ENCODE data around the gene FGF12. TPM values are rescaled to one million over a fixed set of nuclear protein-coding genes. Genes with fewer than 3 reads are reported as not detected.

The FGF12 gene
- total RNA-seq, 4 donors from 2014 or later: 0.94 to 15.9 (median 15.1) TPM

GRCh38 chr3:192229866-192230265 lies 497.5 kb downstream of the FGF12 start:
- H3K4me3 ChIP-seq: no peak overlapping the region
- TF ChIP-seq POLR2AphosphoS5 (IDR thresholded peaks at IDR 0.05) (no peak), EP300 (IDR thresholded peaks at IDR 0.05) (no peak), POLR2A (IDR thresholded peaks at IDR 0.05) (no peak)
- TF ChIP-seq, protein P1, sequence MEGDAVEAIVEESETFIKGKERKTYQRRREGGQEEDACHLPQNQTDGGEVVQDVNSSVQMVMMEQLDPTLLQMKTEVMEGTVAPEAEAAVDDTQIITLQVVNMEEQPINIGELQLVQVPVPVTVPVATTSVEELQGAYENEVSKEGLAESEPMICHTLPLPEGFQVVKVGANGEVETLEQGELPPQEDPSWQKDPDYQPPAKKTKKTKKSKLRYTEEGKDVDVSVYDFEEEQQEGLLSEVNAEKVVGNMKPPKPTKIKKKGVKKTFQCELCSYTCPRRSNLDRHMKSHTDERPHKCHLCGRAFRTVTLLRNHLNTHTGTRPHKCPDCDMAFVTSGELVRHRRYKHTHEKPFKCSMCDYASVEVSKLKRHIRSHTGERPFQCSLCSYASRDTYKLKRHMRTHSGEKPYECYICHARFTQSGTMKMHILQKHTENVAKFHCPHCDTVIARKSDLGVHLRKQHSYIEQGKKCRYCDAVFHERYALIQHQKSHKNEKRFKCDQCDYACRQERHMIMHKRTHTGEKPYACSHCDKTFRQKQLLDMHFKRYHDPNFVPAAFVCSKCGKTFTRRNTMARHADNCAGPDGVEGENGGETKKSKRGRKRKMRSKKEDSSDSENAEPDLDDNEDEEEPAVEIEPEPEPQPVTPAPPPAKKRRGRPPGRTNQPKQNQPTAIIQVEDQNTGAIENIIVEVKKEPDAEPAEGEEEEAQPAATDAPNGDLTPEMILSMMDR (IDR thresholded peaks at IDR 0.05): no peak
- no peaks in the 10 kb centered on the region for H3K27me3 ChIP-seq
- H3K9me3 ChIP-seq: no peaks in the 10 kb centered on the region
- H3K4me1 ChIP-seq: no peaks in the 10 kb centered on the region
- no peaks in the 10 kb centered on the region for H3K36me3 ChIP-seq
- 91 to 100% methylated on average over 2 of the region's 2 CpGs for WGBS, 2 donors (ENCODE audit: low coverage in 1 of 2)
- ATAC-seq: no peak
- no peak overlapping the region for H3K27ac ChIP-seq

DNA sequence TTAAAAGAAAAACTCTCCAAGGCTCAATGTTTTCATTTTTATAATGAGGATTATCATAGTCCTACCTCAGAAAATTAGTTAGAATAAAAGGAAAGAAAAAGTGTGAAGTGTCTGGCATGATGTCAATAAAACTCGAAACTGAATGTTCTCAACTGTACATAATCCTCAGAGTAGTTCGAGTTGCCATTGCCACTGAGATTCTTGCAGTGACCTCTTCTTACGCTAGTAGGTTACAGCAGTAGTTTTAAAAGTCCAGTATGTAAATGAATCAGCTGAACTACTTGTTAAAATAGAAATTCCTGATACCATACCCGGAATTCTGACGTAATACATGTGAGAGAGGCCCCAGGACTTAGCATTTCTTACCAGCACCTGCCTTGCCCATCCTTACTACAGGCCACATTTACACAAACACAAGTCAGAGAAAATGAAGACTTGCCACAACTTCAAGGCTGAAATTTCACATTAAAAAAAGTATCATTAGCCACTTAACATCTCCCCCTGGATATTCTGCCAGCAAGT lies 502.6 kb downstream of the FGF12 start:
- Histone ChIP-seq H3K4me3 (no peak overlapping the region), H3K27me3 (no peaks in the 10 kb centered on the region), H3K4me1 (no peaks in the 10 kb centered on the region), H3K36me3 (no peaks in the 10 kb centered on the region), H3K9me3 (no peaks in the 10 kb centered on the region), H3K27ac (no peak overlapping the region)
- no peak for ATAC-seq
- 69 to 71% methylated on average over 3 to 5 of the region's 5 CpGs for WGBS, 2 donors (ENCODE audit: low coverage in 1 of 2)
- TF ChIP-seq EP300 (IDR thresholded peaks at IDR 0.05): no peak
- no peak for TF ChIP-seq POLR2AphosphoS5 (IDR thresholded peaks at IDR 0.05)
- no peak for TF ChIP-seq POLR2A (IDR thresholded peaks at IDR 0.05)
- TF ChIP-seq, protein P1 (IDR thresholded peaks at IDR 0.05): no peak

DNA sequence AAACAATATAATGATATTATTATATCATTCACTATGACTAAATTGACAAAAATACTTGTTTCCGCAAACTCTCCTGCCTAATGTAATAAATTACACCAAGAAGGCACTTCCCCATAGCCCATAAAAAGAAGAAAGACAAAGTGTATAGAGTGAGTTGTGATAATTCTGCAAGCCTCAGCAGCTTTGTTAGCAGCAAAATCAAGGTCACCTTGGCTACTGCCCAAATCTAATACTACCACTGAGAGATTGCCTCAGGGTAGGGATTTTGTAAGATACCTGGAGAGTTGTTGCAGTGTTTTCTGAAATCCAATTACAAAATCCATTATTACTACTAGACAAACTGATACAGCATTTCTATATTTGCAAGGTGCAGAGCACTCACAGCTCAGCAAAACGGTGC lies 503.5 kb downstream of the FGF12 start:
- ATAC-seq: no peak

DNA sequence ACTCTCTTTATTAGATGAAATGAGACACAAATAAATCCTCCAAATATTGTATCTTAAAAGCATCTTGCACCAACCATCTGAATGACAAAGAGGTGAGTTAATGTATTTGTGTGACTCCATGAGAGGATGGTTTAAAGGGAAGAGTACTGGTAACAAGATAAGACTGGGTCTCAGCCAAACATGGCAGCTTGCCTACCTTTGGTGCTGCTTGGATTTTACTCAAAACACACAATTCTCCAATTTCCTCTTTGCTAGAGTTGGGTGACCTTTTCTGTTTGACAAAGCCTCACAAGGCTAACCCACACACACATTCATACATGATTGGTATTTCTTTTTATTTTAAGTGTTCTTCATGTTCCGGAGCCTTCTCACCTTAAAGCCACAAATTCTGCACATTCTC lies 506.4 kb downstream of the FGF12 start:
- H3K9me3 ChIP-seq: no peaks in the 10 kb centered on the region
- H3K36me3 ChIP-seq: no peaks in the 10 kb centered on the region
- no peaks in the 10 kb centered on the region for H3K27me3 ChIP-seq
- H3K27ac ChIP-seq: no peak overlapping the region
- TF ChIP-seq, protein P1 (IDR thresholded peaks at IDR 0.05): no peak
- no peak for TF ChIP-seq POLR2A (IDR thresholded peaks at IDR 0.05)
- TF ChIP-seq POLR2AphosphoS5 (IDR thresholded peaks at IDR 0.05): no peak
- TF ChIP-seq EP300 (IDR thresholded peaks at IDR 0.05): no peak
- H3K4me3 ChIP-seq: no peak overlapping the region
- ATAC-seq: no peak
- 88 to 100% methylated on average over 1 of the region's 1 CpG for WGBS, 2 donors (ENCODE audit: low coverage in 1 of 2)
- no peaks in the 10 kb centered on the region for H3K4me1 ChIP-seq

More for the DNA sequence above, 503.5 kb downstream of the FGF12 start:
- Histone ChIP-seq H3K4me3 (no peak overlapping the region), H3K36me3 (no peaks in the 10 kb centered on the region), H3K4me1 (no peaks in the 10 kb centered on the region), H3K27ac (no peak overlapping the region), H3K9me3 (no peaks in the 10 kb centered on the region), H3K27me3 (no peaks in the 10 kb centered on the region)
- WGBS, 2 donors (ENCODE audit: low coverage in 1 of 2): 98 to 100% methylated on average over 2 of the region's 2 CpGs
- TF ChIP-seq EP300 (IDR thresholded peaks at IDR 0.05) (no peak), POLR2A (IDR thresholded peaks at IDR 0.05) (no peak), POLR2AphosphoS5 (IDR thresholded peaks at IDR 0.05) (no peak)
- TF ChIP-seq, protein P1 (IDR thresholded peaks at IDR 0.05): no peak

DNA sequence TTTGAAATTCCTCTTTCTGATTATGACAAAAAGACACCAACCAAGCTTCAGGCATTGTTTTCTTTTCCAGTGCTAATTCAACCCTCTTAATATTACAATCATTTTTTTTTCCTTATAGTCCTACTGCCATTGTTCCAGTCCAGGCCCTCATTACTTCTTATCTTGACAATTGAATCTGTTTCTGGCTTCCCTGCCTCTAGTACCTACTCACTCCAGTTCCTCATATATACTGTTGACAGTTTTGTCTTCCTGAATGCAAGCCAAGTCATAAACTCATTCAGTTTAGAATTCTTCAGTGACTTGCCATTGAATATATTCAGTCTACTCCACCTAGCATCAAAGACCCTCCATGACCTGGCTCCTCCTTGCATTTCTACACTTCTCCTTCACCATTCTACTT lies 507.4 kb downstream of the FGF12 start:
- TF ChIP-seq, protein P1 (IDR thresholded peaks at IDR 0.05): no peak
- no peak for TF ChIP-seq EP300 (IDR thresholded peaks at IDR 0.05)
- TF ChIP-seq POLR2A (IDR thresholded peaks at IDR 0.05): no peak
- TF ChIP-seq POLR2AphosphoS5 (IDR thresholded peaks at IDR 0.05): no peak
- H3K36me3 ChIP-seq: no peaks in the 10 kb centered on the region
- no peak for ATAC-seq
- H3K4me3 ChIP-seq: no peak overlapping the region
- H3K9me3 ChIP-seq: no peaks in the 10 kb centered on the region
- no peak overlapping the region for H3K27ac ChIP-seq
- H3K4me1 ChIP-seq: peaks cover 0 to under 1% (median 0%) of the 10 kb centered on the region in 3 donors
- H3K27me3 ChIP-seq: no peaks in the 10 kb centered on the region
